ENCODE data around the gene POU2F3.

Gene POU2F3

DNA sequence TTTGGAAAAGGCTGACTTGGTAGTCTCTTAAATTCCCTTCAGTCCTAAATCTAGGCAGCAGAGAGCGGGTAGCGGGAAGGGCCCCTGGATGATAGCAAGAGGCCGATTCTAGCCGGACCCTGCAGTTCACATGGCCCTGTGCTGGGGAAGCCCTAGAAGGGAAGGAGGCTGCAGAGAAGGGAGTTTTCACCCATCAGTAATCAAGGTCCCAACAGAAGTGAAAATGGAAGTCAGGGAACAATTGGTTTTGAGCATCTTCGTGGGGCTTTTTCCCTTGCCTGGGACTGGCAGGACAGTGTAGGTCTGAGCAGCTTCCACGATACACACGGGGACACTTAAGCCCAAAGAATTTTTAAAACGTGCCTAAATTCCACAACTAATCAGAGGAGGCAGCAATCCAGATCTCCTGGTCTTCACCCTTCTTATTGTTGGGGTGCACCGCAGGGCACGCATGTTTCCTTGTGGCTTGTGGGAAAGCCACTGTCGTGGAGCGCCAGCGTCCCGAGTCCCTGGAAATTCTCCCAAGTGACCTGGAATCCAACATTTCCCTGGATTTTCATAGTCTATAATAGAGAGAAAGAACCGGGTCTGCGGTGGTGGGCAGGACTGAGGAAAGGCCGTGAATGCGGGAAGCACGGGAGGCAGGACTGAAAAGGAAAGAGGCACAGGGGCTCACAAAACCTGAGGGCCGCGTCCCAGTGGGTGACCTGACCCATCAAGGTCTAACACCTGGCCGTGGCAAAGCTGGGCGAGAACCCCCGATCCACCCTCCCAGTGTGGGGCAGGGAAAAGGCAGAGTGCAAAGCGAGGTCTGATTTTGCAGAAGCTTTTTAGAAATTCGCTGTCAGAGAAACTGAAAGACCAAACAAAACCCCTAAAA is 30.0 kb upstream of the POU2F3 start:
- FAIRE-seq (no peak), DNase-seq (ENCODE audit: extremely low spot score, insufficient read length, low read depth) (no peak)

DNA sequence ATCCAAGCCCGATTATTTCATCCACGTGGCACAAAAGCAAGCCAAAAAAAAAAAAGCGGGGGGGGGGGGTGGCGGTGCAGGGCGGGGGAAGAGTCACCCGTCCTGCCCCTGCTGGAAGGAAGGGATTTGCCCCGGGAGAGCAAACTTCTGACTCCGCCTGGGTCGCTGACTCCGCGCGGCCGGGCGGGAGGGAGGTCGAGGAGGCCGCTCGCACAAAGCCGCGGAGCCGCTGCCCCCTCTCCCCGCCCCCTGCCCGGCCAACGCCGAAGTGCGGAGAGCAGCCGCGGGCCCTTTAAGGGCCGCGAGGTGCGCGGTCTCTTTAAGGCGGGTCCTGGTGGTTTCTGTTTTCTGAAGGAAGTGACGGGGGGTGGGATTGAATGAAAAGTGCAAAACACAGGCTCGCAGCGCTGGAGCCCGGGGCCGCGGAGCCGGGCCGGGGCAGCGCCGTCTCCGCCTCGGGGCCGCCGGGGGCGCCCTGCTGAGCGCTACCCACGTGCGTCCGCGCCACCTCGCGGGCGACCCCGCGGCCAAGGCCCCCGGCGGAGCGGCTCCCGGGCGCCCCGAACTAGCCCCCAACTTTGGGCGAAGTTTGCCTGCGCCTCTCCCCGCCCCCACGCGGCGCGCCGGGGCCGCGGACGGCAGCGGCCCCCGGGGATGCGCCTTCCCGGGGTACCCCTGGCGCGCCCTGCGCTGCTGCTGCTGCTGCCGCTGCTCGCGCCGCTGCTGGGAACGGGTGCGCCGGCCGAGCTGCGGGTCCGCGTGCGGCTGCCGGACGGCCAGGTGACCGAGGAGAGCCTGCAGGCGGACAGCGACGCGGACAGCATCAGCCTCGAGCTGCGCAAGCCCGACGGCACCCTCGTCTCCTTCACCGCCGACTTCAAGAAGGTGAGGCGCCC is 29.1 kb upstream of the POU2F3 start, which contains the start of gene OAF:
Gene OAF (plus strand): TSS at position 407 of the 896 bp plus-strand sequence. CDS start 248 bp downstream, at position 655.
- DNase-seq (ENCODE audit: extremely low spot score, insufficient read length, low read depth) (peak; percentile 70), FAIRE-seq (peak; percentile 51)

DNA sequence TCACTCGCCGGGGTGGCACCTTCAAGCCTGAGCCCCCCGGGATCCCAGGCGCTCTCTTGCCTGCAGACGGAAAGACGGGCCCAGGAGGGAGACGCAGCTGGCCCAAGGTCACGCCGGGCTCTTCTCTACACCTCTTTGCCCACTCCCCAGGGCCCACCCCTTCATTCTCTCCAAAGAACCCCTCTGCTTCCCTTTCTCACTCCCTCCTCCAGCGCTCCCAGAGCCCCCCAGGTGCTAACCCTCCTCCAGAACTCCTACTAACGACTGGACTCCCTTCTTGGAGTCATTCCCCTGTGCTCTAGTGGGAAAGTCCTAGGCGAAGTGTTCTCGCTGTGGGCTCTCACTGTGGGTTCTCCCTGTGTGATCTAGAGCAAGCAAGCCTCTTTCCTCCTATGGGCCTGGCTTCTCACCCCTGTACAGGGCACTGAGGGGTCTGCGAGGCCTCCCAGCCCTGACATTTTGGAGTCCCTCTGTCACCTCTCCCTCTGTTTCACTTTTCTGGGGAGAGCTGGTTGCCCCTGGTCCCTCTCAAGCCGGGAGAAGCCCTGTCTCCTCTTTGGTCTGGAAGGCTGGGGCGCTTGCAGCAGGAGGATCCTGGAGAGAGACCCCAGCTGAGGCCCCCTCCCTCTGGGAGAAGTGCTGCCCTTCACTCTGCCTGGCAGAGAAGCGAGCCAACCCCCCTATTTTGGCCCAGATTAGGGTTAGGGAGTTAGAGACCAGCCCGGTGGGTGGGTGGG is 28.2 kb upstream of the POU2F3 start:
- FAIRE-seq, result no peak
- no peak for DNase-seq (ENCODE audit: extremely low spot score, insufficient read length, low read depth)

GRCh38 chr11:120212259-120212878 is 27.6 kb upstream of the POU2F3 start:
- no peak for DNase-seq (ENCODE audit: extremely low spot score, insufficient read length, low read depth)
- FAIRE-seq, result no peak

DNA sequence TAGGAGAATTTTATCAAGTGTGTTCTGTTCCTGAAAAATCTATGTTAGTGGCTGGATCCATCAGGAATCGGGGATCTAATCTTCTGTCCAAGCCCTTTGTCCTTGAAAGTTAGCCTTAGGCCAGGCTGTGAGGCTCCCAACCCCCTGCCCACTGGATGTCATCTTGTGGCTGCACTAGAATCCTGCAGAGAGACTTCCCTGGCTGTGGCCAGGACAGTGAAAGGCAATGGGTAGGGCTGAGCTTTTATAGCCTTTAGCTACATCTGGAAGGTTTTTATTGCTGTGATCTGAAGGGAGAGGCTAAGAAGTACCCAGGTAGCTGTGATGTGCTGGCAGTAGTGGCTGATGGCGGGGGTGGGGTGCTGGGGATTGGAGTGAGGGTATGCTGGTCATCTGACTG is 27.0 kb upstream of the POU2F3 start:
- DNase-seq (ENCODE audit: extremely low spot score, insufficient read length, low read depth) (no peak), FAIRE-seq (no peak)

- FAIRE-seq, result no peak
Measured at GRCh38 chr11:120214581-120214980, 25.4 kb upstream of the POU2F3 start.

DNA sequence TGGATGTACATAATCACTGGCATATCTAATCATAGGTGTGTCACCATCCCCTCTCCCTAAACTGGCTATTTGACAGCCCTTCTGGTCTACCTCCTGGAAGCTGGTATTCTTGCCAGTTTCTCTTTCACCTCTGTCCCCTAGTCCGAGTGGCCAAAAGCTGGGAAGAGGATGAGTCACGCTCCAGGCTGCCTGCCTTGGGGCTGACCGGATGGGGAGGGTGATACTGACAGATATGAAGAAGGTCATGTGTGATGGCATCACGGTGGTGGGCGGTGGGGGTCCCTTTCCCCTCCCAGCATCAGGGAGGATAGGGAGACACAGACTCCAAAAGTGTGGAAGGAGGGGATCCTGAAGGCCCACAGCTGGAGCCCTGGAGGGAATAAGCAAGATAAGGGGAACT is 24.3 kb upstream of the POU2F3 start:
- FAIRE-seq, result no peak
- no peak for DNase-seq (ENCODE audit: extremely low spot score, insufficient read length, low read depth)

More at GRCh38 chr11:120214581-120214980, 25.4 kb upstream of the POU2F3 start:
- no peak for DNase-seq (ENCODE audit: extremely low spot score, insufficient read length, low read depth)

GRCh38 chr11:120216426-120217102 is 23.4 kb upstream of the POU2F3 start:
- FAIRE-seq (no peak), DNase-seq (ENCODE audit: extremely low spot score, insufficient read length, low read depth) (no peak)

GRCh38 chr11:120217526-120217925 is 22.4 kb upstream of the POU2F3 start:
- no peak for FAIRE-seq
- no peak for DNase-seq (ENCODE audit: extremely low spot score, insufficient read length, low read depth)

- no peak for FAIRE-seq
- no peak for DNase-seq (ENCODE audit: extremely low spot score, insufficient read length, low read depth)
Measured at GRCh38 chr11:120217941-120218694, 21.8 kb upstream of the POU2F3 start.

- DNase-seq (ENCODE audit: extremely low spot score, insufficient read length, low read depth) (no peak), FAIRE-seq (no peak)
Measured at GRCh38 chr11:120218695-120219033, 21.3 kb upstream of the POU2F3 start.

GRCh38 chr11:120219232-120219937 is 20.6 kb upstream of the POU2F3 start:
- FAIRE-seq, result no peak
- no peak for DNase-seq (ENCODE audit: extremely low spot score, insufficient read length, low read depth)

DNA sequence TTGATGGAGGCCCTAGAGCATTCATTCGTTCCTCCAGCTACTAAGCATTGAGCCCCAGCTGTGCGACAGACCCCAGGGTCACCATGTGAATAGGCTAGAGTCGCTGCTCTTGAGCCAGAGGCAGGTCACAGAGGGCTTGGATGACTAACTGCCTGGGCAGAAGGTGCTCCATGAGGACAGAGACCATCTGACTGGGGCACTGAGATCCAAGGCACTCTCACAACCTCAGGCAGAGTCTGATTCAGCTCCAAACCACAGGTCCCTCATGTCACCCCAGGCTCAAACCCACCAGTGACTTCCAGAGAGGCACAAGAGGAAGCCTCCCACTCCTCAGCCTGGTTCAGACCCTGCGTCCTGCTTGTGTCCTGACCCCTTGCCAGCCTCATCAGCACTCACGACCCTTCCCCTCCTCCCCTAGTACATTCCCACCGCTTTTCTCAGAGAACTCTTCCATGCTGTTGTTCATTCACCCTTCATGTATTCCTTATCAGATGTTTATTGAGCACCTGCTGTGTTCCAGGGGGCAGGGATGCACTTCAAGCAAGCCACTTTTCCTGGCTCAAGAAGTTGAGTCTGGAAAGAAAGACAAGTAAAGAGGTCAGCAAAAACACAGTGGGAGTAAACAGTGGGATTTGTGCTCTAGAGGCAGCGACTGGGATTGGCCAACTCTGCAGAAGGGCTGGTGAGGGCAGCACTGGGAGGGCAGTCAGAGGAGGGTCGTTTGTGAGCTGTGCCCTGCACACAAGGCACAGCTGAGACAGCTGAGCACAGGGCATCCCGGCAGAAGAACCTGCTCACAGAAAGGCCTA is 19.8 kb upstream of the POU2F3 start:
- FAIRE-seq (no peak), DNase-seq (ENCODE audit: extremely low spot score, insufficient read length, low read depth) (no peak)

DNA sequence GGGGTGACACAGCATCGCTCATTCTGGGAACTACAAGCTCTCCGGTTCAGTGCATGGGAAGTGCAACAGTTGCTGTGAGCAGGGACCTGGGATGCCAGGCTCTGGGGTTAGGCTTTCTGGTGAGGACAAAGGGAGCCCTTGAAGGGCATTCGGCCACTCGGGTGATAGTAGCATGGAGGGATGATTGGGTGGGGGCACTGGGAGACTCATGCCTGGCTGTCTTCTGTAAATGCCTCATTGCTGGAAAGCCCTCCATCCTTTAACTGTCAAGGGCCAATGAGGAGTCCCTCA is 19.2 kb upstream of the POU2F3 start:
- FAIRE-seq (no peak), DNase-seq (ENCODE audit: extremely low spot score, insufficient read length, low read depth) (no peak)

GRCh38 chr11:120221115-120221752 is 18.7 kb upstream of the POU2F3 start:
- no peak for FAIRE-seq
- no peak for DNase-seq (ENCODE audit: extremely low spot score, insufficient read length, low read depth)

- no peak for DNase-seq (ENCODE audit: extremely low spot score, insufficient read length, low read depth)
- no peak for FAIRE-seq
Measured at GRCh38 chr11:120222916-120223315, 17.0 kb upstream of the POU2F3 start.

GRCh38 chr11:120223793-120224192 is 16.1 kb upstream of the POU2F3 start:
- no peak for FAIRE-seq
- no peak for DNase-seq (ENCODE audit: extremely low spot score, insufficient read length, low read depth)

Measured in GM18507 (cell line).